ENCODE results near the gene PKD1. TPM values are rescaled to one million over a fixed set of nuclear protein-coding genes. Genes with fewer than 3 reads are reported as not detected.

The PKD1 gene
- total RNA-seq, 4 donors from 2014 or later, result 207 to 542 (median 381) TPM

DNA sequence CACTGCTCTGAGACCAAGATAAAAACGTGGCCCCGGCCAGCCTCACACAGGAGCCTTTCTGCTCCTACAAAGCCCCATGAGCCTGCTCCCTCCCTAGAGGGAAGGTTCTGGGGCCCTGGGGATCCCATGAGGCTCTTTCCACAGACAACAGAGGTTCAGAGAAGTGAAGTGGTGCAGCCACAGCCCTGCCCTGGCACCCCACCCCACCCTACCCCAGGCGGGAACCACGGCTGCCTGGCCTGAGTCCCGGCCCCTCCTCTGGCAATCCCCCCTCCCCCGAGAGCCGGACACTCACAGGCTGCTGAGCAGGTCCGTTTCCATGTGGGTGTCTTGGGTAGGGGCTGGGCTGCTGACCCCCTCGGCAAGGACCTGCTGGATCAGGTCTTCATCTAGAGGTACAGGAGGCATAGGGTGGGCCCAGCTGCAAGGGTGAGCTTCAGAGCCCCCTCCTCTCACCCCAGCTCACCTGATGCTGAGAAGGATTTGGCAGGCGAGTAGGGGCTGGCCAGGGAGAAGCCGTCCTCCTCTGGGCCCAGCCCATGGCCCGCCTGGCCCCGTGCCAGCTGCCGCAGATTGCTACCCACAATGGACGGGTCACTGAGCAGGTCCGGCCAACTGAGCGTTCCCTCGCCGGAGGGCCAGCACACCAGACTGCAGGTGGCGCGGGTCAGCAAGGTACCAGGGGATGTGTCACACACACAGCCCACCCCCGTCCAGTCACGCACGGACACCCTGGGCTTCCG, 38.7 kb downstream of the PKD1 start:
- TF ChIP-seq POLR2A (IDR thresholded peaks at IDR 0.05) (no peak), EP300 (IDR thresholded peaks at IDR 0.05) (no peak)
- TF ChIP-seq, protein P1, sequence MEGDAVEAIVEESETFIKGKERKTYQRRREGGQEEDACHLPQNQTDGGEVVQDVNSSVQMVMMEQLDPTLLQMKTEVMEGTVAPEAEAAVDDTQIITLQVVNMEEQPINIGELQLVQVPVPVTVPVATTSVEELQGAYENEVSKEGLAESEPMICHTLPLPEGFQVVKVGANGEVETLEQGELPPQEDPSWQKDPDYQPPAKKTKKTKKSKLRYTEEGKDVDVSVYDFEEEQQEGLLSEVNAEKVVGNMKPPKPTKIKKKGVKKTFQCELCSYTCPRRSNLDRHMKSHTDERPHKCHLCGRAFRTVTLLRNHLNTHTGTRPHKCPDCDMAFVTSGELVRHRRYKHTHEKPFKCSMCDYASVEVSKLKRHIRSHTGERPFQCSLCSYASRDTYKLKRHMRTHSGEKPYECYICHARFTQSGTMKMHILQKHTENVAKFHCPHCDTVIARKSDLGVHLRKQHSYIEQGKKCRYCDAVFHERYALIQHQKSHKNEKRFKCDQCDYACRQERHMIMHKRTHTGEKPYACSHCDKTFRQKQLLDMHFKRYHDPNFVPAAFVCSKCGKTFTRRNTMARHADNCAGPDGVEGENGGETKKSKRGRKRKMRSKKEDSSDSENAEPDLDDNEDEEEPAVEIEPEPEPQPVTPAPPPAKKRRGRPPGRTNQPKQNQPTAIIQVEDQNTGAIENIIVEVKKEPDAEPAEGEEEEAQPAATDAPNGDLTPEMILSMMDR (IDR thresholded peaks at IDR 0.05), result no peak
- 70% methylated on average over 15 to 16 of the region's 25 CpGs for WGBS, 2 donors
- Histone ChIP-seq H3K36me3 (peaks cover 0 to 95% (median 13%) of the 10 kb centered on the region in 3 donors), H3K9me3 (no peaks in the 10 kb centered on the region), H3K4me1 (peaks cover 0 to 11% (median 3%) of the 10 kb centered on the region in 4 donors), H3K27ac (no peak overlapping the region), H3K4me3 (no peak overlapping the region), H3K27me3 (no peaks in the 10 kb centered on the region)
- DNase-seq (ENCODE audit: low spot score in 2 of 2), result no peak

DNA sequence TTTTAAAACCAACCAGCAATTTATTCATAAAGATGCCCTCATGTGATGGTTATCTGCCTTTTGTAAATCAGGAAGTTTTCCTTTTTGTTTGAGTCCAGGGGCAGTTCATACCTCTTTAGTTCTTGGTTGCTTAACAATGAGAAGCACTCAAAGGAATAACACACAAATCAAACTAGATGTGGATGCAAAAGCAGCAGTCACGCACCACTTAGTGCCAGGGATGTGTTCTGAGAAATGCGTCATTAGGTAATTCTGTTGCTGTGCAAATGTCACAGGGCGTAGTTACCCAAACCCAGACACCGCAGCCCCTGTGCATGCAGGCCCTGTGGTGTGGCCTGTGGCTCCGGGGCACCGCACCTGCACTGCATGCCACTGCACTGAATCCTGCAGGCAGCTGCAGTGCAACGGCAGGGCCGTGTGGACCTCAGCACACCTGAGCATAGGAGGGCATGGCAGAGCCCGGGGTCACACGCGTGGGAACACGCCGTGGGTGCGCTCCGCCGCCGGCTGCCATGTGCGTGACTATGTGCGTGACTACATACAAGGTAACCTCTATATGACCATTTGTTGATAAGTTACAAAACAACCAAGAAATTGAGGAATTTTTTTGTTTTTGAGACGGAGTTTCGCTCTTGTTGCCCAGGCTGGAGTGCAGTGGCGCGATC, 39.6 kb downstream of the PKD1 start:
- Histone ChIP-seq H3K27me3 (no peaks in the 10 kb centered on the region), H3K27ac (no peak overlapping the region), H3K9me3 (no peaks in the 10 kb centered on the region), H3K36me3 (peaks cover 0 to 95% (median 13%) of the 10 kb centered on the region in 3 donors), H3K4me1 (peaks cover 0 to 18% (median 3%) of the 10 kb centered on the region in 4 donors), H3K4me3 (no peak overlapping the region)
- TF ChIP-seq, protein P1 (IDR thresholded peaks at IDR 0.05), result no peak
- no peak for TF ChIP-seq POLR2A (IDR thresholded peaks at IDR 0.05)
- no peak for TF ChIP-seq EP300 (IDR thresholded peaks at IDR 0.05)
- WGBS, 2 donors, result 95 to 96% methylated on average over 20 to 23 of the region's 23 CpGs
- DNase-seq (ENCODE audit: low spot score in 2 of 2), result no peak

GRCh38 chr16:2095315-2095853, 40.3 kb downstream of the PKD1 start:
- H3K4me3 ChIP-seq, result no peak overlapping the region
- peaks cover 0 to 95% (median 13%) of the 10 kb centered on the region in 3 donors for H3K36me3 ChIP-seq
- no peaks in the 10 kb centered on the region for H3K27me3 ChIP-seq
- TF ChIP-seq POLR2A (IDR thresholded peaks at IDR 0.05) (no peak), EP300 (IDR thresholded peaks at IDR 0.05) (no peak)
- TF ChIP-seq, protein P1 (IDR thresholded peaks at IDR 0.05), result no peak
- no peak for DNase-seq (ENCODE audit: low spot score in 2 of 2)
- 94 to 95% methylated on average over 26 of the region's 26 CpGs for WGBS, 2 donors
- H3K27ac ChIP-seq, result no peak overlapping the region
- no peaks in the 10 kb centered on the region for H3K9me3 ChIP-seq
- peaks cover 0 to 18% (median 3%) of the 10 kb centered on the region in 4 donors for H3K4me1 ChIP-seq

DNA sequence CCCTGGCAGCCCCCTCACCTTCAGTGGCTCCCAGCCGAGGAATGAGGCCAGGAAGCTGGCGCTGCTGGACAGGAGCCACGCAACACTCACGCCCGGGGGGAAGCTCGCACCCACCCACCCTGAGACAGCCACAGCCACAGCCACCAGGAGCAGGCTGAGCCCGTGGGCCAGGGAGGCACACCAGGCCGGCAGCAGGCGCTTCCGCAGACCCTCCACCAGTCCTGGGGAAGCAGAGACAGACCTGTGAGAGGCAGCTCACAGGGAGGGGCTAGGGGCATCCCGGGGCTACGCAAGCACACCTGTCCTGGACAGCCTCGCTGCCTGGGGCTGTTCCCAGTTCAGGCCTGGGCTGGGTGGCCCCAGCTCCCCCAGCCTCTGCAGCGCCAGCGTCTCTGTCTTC, 41.9 kb downstream of the PKD1 start:
- no peak overlapping the region for H3K4me3 ChIP-seq
- H3K9me3 ChIP-seq, result no peaks in the 10 kb centered on the region
- H3K27me3 ChIP-seq, result no peaks in the 10 kb centered on the region
- H3K4me1 ChIP-seq, result peaks cover 0 to 18% (median 3%) of the 10 kb centered on the region in 4 donors
- no peak for TF ChIP-seq EP300 (IDR thresholded peaks at IDR 0.05)
- TF ChIP-seq, protein P1 (IDR thresholded peaks at IDR 0.05), result no peak
- TF ChIP-seq POLR2A (IDR thresholded peaks at IDR 0.05), result no peak
- H3K36me3 ChIP-seq, result peaks cover 2 to 95% (median 17%) of the 10 kb centered on the region in 3 donors
- no peak for DNase-seq (ENCODE audit: low spot score in 2 of 2)
- WGBS, 2 donors, result 85 to 100% methylated on average over 1 to 8 of the region's 15 CpGs
- no peak overlapping the region for H3K27ac ChIP-seq

DNA sequence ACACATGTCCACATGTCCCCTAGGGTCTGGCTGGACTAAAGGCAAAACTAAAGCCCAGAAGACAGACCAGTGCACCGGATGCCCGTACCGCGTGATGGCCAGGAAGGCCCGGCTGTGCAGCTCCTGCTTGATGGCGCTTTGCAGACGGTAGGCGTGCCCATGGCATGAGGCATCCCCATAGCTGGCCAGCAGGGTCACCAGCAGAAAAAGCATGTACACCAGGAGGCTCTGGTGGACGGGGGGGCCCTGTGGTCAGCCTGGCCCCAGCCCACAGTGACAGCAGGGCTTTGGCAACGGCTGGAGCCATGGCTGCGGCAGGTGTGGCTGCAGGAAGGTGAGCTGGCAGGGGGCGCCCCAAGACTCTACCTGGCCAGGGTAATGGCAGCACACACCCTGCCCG, 42.8 kb downstream of the PKD1 start:
- no peaks in the 10 kb centered on the region for H3K9me3 ChIP-seq
- no peak overlapping the region for H3K27ac ChIP-seq
- no peaks in the 10 kb centered on the region for H3K27me3 ChIP-seq
- 90 to 94% methylated on average over 6 to 9 of the region's 13 CpGs for WGBS, 2 donors
- no peak overlapping the region for H3K4me3 ChIP-seq
- TF ChIP-seq EP300 (IDR thresholded peaks at IDR 0.05) (no peak), POLR2A (IDR thresholded peaks at IDR 0.05) (no peak)
- TF ChIP-seq, protein P1 (IDR thresholded peaks at IDR 0.05), result no peak
- DNase-seq (ENCODE audit: low spot score in 2 of 2), result no peak
- peaks cover 2 to 100% (median 23%) of the 10 kb centered on the region in 3 donors for H3K36me3 ChIP-seq
- peaks cover 0 to 18% (median 3%) of the 10 kb centered on the region in 4 donors for H3K4me1 ChIP-seq
